HEK293 (cell line): ENCODE measurements around the gene ACRBP.

ENCODE experiments used
- CTCF ChIA-PET: fragments of 350-600 bp; formaldehyde crosslinking; extraction: SDS; loops from one replicate; lab custom pipeline; 2021; ENCODE audit warnings: antibody characterized with exemption; lab: Yijun Ruan, JAX
- POLR2A ChIA-PET: fragments of 300-600 bp; formaldehyde crosslinking; extraction: SDS; loops from one replicate; lab custom pipeline; 2020; ENCODE audit warnings: antibody characterized with exemption, inconsistent platforms; lab: Yijun Ruan, JAX
- H3K27ac ChIP-seq: fragments of 200-500 bp; sonication (Bioruptor generic); 2 replicates; pipeline ENCODE4 v1.5.1; 2014; ENCODE audit warnings: low read depth, low read length, control low read depth, inconsistent platforms; ENCODE audit errors: extremely low read depth
- H3K36me3 ChIP-seq, 2 experiments: fragments of 200-500 bp in 1 of 2; sonication (Bioruptor generic) in 1 of 2; 1 replicate in 1 of 2; 2 replicates in 1 of 2; pipeline ENCODE4 v1.5.1; 2014 to 2017; ENCODE audit warnings: inconsistent platforms in 2 of 2, low read length in 2 of 2; ENCODE audit not compliant: control insufficient read depth in 2 of 2, insufficient read depth in 1 of 2
- H3K4me1 ChIP-seq: fragments of 200-500 bp; sonication (Bioruptor generic); 2 replicates; pipeline ENCODE4 v1.5.1; 2014; ENCODE audit warnings: mild to moderate bottlenecking, low read length, inconsistent platforms; ENCODE audit not compliant: control insufficient read depth, insufficient read depth
- H3K4me3 ChIP-seq: 2 replicates; pipeline ENCODE4 v1.5.1; 2011; ENCODE audit warnings: low read depth, mild to moderate bottlenecking, control low read depth, low read length, moderate library complexity
- H3K9me3 ChIP-seq: fragments of 200-500 bp; sonication (Bioruptor generic); 2 replicates; pipeline ENCODE4 v1.5.1; 2014; ENCODE audit warnings: low read depth, low read length, inconsistent platforms; ENCODE audit not compliant: control insufficient read depth, insufficient read depth
- CTCF ChIP-seq: fragments of 450-650 bp; formaldehyde crosslinking; IDR thresholded peaks from 2 replicates; pipeline ENCODE4 v1.5.1; 2016; ENCODE audit warnings: missing biosample characterization, missing genetic modification characterization
- GLI4 ChIP-seq: fragments of 450-650 bp; formaldehyde crosslinking; IDR thresholded peaks from 2 replicates; pipeline ENCODE4 v1.5.1; 2016; ENCODE audit warnings: missing biosample characterization, missing genetic modification characterization
- GLIS1 ChIP-seq: fragments of 450-650 bp; formaldehyde crosslinking; IDR thresholded peaks from 2 replicates; pipeline ENCODE4 v1.5.1; 2016; ENCODE audit warnings: missing biosample characterization, missing genetic modification characterization
- KLF16 ChIP-seq: fragments of 450-650 bp; formaldehyde crosslinking; IDR thresholded peaks from 2 replicates; pipeline ENCODE4 v1.5.1; 2017; ENCODE audit warnings: missing biosample characterization, missing genetic modification characterization
- KLF9 ChIP-seq: fragments of 450-650 bp; formaldehyde crosslinking; IDR thresholded peaks from 2 replicates; pipeline ENCODE4 v1.5.1; 2016; ENCODE audit warnings: missing biosample characterization, missing genetic modification characterization, low read depth
- SCRT1 ChIP-seq: fragments of 450-650 bp; formaldehyde crosslinking; IDR thresholded peaks from 2 replicates; pipeline ENCODE4 v1.5.1; 2016; ENCODE audit warnings: missing biosample characterization, missing genetic modification characterization, borderline replicate concordance
- ZFP37 ChIP-seq: fragments of 450-650 bp; formaldehyde crosslinking; IDR thresholded peaks from 2 replicates; pipeline ENCODE4 v1.5.1; 2016; ENCODE audit warnings: missing biosample characterization, missing genetic modification characterization
- ZNF155 ChIP-seq: fragments of 450-650 bp; formaldehyde crosslinking; IDR thresholded peaks from 2 replicates; pipeline ENCODE4 v1.5.1; 2016; ENCODE audit warnings: missing biosample characterization, missing genetic modification characterization
- ZNF335 ChIP-seq: fragments of 450-650 bp; formaldehyde crosslinking; conservative IDR thresholded peaks from 2 replicates; pipeline ENCODE4 v1.5.1; 2016; ENCODE audit warnings: missing biosample characterization, missing genetic modification characterization
- ZNF394 ChIP-seq: fragments of 450-650 bp; formaldehyde crosslinking; IDR thresholded peaks from 2 replicates; pipeline ENCODE4 v1.5.1; 2016; ENCODE audit warnings: missing biosample characterization, missing genetic modification characterization, mild to moderate bottlenecking, moderate library complexity, borderline replicate concordance
- ZNF433 ChIP-seq: fragments of 450-650 bp; formaldehyde crosslinking; IDR thresholded peaks from 2 replicates; pipeline ENCODE4 v1.5.1; 2016; ENCODE audit warnings: missing biosample characterization, missing genetic modification characterization, low read depth
- ZNF645 ChIP-seq: fragments of 450-650 bp; formaldehyde crosslinking; IDR thresholded peaks from 2 replicates; pipeline ENCODE4; 2016; ENCODE audit warnings: missing biosample characterization, missing genetic modification characterization
- ZNF768 ChIP-seq: fragments of 450-650 bp; formaldehyde crosslinking; IDR thresholded peaks from 2 replicates; pipeline ENCODE4 v1.5.1; 2018; ENCODE audit warnings: missing biosample characterization, mild to moderate bottlenecking, missing genetic modification characterization
- TF ChIP-seq, protein P1 (sequence below): fragments of 450-650 bp; formaldehyde crosslinking; IDR thresholded peaks from 2 replicates; pipeline ENCODE4 v1.5.1; 2016; ENCODE audit warnings: missing biosample characterization, missing genetic modification characterization, borderline replicate concordance
- TF ChIP-seq, protein P2 (sequence below): fragments of 450-650 bp; formaldehyde crosslinking; IDR thresholded peaks from 2 replicates; pipeline ENCODE4 v1.5.1; 2016; ENCODE audit warnings: missing biosample characterization, missing genetic modification characterization
- TF ChIP-seq, protein P3 (sequence below): fragments of 450-650 bp; formaldehyde crosslinking; IDR thresholded peaks from 2 replicates; pipeline ENCODE4 v1.5.1; 2016; ENCODE audit warnings: missing biosample characterization, missing genetic modification characterization

Gene ACRBP

GRCh38 chr12:6606331-6607131 is 40.7 kb downstream of the ACRBP start (continued):
- TF ChIP-seq, protein P1, sequence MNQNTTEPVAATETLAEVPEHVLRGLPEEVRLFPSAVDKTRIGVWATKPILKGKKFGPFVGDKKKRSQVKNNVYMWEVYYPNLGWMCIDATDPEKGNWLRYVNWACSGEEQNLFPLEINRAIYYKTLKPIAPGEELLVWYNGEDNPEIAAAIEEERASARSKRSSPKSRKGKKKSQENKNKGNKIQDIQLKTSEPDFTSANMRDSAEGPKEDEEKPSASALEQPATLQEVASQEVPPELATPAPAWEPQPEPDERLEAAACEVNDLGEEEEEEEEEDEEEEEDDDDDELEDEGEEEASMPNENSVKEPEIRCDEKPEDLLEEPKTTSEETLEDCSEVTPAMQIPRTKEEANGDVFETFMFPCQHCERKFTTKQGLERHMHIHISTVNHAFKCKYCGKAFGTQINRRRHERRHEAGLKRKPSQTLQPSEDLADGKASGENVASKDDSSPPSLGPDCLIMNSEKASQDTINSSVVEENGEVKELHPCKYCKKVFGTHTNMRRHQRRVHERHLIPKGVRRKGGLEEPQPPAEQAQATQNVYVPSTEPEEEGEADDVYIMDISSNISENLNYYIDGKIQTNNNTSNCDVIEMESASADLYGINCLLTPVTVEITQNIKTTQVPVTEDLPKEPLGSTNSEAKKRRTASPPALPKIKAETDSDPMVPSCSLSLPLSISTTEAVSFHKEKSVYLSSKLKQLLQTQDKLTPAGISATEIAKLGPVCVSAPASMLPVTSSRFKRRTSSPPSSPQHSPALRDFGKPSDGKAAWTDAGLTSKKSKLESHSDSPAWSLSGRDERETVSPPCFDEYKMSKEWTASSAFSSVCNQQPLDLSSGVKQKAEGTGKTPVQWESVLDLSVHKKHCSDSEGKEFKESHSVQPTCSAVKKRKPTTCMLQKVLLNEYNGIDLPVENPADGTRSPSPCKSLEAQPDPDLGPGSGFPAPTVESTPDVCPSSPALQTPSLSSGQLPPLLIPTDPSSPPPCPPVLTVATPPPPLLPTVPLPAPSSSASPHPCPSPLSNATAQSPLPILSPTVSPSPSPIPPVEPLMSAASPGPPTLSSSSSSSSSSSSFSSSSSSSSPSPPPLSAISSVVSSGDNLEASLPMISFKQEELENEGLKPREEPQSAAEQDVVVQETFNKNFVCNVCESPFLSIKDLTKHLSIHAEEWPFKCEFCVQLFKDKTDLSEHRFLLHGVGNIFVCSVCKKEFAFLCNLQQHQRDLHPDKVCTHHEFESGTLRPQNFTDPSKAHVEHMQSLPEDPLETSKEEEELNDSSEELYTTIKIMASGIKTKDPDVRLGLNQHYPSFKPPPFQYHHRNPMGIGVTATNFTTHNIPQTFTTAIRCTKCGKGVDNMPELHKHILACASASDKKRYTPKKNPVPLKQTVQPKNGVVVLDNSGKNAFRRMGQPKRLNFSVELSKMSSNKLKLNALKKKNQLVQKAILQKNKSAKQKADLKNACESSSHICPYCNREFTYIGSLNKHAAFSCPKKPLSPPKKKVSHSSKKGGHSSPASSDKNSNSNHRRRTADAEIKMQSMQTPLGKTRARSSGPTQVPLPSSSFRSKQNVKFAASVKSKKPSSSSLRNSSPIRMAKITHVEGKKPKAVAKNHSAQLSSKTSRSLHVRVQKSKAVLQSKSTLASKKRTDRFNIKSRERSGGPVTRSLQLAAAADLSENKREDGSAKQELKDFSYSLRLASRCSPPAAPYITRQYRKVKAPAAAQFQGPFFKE (tag by site-specific recombination), result no peak
- TF ChIP-seq KLF9 (tag by site-specific recombination) (peak; percentile 61), ZNF645 (no peak), ZNF768 (no peak), SCRT1 (tag by site-specific recombination) (no peak), ZNF155 (tag by site-specific recombination) (no peak), GLIS1 (tag by site-specific recombination) (peak; percentile 100), ZNF433 (tag by site-specific recombination) (no peak), ZFP37 (tag by site-specific recombination) (no peak)
- TF ChIP-seq, protein P2, sequence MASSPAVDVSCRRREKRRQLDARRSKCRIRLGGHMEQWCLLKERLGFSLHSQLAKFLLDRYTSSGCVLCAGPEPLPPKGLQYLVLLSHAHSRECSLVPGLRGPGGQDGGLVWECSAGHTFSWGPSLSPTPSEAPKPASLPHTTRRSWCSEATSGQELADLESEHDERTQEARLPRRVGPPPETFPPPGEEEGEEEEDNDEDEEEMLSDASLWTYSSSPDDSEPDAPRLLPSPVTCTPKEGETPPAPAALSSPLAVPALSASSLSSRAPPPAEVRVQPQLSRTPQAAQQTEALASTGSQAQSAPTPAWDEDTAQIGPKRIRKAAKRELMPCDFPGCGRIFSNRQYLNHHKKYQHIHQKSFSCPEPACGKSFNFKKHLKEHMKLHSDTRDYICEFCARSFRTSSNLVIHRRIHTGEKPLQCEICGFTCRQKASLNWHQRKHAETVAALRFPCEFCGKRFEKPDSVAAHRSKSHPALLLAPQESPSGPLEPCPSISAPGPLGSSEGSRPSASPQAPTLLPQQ (tag by site-specific recombination), result no peak
- TF ChIP-seq, all 188 proteins: peak for 19

DNA sequence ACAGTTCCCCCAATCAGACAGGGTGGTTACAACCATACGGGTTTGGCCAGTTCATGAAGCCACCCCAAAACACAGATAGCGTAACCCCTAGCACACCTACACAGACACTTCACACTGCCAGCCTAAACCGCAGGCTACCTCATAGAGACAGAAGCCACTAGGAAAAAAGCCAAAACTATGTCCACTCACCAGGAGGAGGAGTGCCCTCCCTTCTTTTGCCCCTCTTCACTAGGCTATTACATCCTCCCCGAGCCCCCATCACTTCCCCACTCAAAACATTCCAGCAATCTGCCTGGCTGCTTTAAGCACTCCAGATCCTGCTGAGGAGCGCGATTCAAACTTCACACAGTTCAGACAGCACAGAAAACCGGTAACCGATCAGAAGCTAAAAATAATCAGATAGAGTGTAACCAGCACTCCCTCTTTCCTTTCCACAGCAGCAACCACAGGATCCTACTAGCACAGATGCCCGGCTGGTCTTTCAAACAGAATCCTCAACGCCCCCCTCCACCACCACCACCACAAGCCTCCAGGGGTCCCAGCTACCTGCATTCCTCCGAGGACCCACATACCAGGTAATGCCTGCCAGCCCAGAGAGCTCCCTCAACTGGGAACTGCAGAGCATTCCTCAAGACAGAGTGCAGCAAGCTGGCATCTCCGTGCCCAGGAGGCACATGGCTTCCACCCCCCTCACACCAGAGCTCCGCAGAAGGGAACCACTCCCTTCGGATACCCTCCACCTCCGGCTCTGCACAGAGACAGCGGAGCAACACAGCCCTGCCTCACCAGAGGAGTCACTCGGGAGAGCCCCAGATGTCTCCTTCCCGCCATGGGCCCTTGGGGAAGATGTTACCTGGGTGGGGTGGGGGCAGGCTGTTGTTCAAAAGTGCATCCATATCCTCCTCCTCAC is 41.6 kb downstream of the ACRBP start:
- CTCF ChIA-PET, result interaction anchor here (0.7 to 1.8 kb wide), 7 partner anchors 10 to 161 kb away, joined by 3 to 7 read pairs (median 4); partner anchors contain the start of gene MLF2
- peaks cover 27 to 53% of the 10 kb centered on the region in 2 experiments for H3K36me3 ChIP-seq
- H3K9me3 ChIP-seq, result no peaks in the 10 kb centered on the region
- POLR2A ChIA-PET, result interaction anchor here (0.9 to 2.0 kb wide), 7 partner anchors 8 to 92 kb away, joined by 3 to 12 read pairs (median 4); partner anchors contain the start of genes NOP2 and ZNF384
- peaks cover 20% of the 10 kb centered on the region for H3K4me1 ChIP-seq
- peak overlapping the region; percentile 87 for H3K27ac ChIP-seq
- peak overlapping the region; percentile 88 for H3K4me3 ChIP-seq
- TF ChIP-seq GLI4 (tag by site-specific recombination) (no peak), ZNF394 (tag by site-specific recombination) (peak; percentile 32; the same call in 1 of the 2 replicates), KLF16 (tag by site-specific recombination) (0 out of 2 replicates have a peak, but pooled peaks have one; percentile 27), ZNF335 (tag by site-specific recombination) (peak; percentile 68), ZNF645 (no peak), CTCF (tag by site-specific recombination) (peak; percentile 61)
- TF ChIP-seq, protein P3, sequence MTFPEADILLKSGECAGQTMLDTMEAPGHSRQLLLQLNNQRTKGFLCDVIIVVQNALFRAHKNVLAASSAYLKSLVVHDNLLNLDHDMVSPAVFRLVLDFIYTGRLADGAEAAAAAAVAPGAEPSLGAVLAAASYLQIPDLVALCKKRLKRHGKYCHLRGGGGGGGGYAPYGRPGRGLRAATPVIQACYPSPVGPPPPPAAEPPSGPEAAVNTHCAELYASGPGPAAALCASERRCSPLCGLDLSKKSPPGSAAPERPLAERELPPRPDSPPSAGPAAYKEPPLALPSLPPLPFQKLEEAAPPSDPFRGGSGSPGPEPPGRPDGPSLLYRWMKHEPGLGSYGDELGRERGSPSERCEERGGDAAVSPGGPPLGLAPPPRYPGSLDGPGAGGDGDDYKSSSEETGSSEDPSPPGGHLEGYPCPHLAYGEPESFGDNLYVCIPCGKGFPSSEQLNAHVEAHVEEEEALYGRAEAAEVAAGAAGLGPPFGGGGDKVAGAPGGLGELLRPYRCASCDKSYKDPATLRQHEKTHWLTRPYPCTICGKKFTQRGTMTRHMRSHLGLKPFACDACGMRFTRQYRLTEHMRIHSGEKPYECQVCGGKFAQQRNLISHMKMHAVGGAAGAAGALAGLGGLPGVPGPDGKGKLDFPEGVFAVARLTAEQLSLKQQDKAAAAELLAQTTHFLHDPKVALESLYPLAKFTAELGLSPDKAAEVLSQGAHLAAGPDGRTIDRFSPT, result peak; percentile 53; the same call in 1 of the 2 replicates
